Right ventricle myocardium inferior (tissue), 1 donor: ENCODE data around the gene NLRC5. TPM values are rescaled to one million over a fixed set of nuclear protein-coding genes. Genes with fewer than 3 reads are reported as not detected.
"Not testable (repeated sequence)": the region's sequence is repeated elsewhere in the genome, so short reads cannot be mapped to it uniquely, and the experiment has no call there.

Experiments
- ATAC-seq: fragments of 200-7000 bp; cut with Tn5 transposase; one replicate; pipeline ENCODE4 v1.9.1; 2020; ENCODE audit warnings: mild to moderate bottlenecking, moderate library complexity
- DNase-seq: peaks from one replicate; pipeline ENCODE4 v3.0.0; 2021; ENCODE audit errors: missing footprints
- intact Hi-C: fragments of 100-400 bp; cut with DNase I; formaldehyde crosslinking; loops from one replicate; pipeline ENCODE4 v1.11.0; 2022
- total RNA-seq: library from RNA; stranded (reverse); fragmentation: NEBNext Ultra II Directional; extraction: Animal tissue kit (Norgen Biotek cat#: 25700); gene quantifications from one replicate; pipeline ENCODE4 v1.2.1, GENCODE V29; 2021
- donor health status: DM: no; HTN: yes; CAD: no; lungs with severe emphysema.

NLRC5 gene
- total RNA-seq, 1 donor from 2014 or later = 8.6 TPM

- intact Hi-C loops = no loop called here
- no peak for ATAC-seq
- no peak for DNase-seq
These were observed 33.3 kb upstream of the NLRC5 start for GRCh38 chr16:56956076-56956475.

- intact Hi-C loops = no loop called here
- DNase-seq (no peak), ATAC-seq (no peak)
These were observed 32.6 kb upstream of the NLRC5 start for GRCh38 chr16:56956756-56957155.

GRCh38 chr16:56960681-56961281 is 28.6 kb upstream of the NLRC5 start:
- intact Hi-C loops = no loop called here
- DNase-seq = no peak
- ATAC-seq = no peak

GRCh38 chr16:56961386-56961785 is 28.0 kb upstream of the NLRC5 start:
- ATAC-seq = no peak
- intact Hi-C loops = no loop called here
- DNase-seq = no peak

GRCh38 chr16:56961851-56962281 is 27.5 kb upstream of the NLRC5 start, which contains the start of gene CETP:
Gene CETP, plus strand, starts transcription at chr16:56961950. Its CDS starts 30 bp downstream, at chr16:56961980.
- intact Hi-C loops = no loop called here
- DNase-seq = no peak
- ATAC-seq = peak; percentile 27

- ATAC-seq (peak; percentile 51), DNase-seq (peak; percentile 96)
- intact Hi-C loops = loop anchor here (1.0 kb wide), 1 partner anchor 81 kb away; no protein-coding TSS in a partner anchor
These were observed 24.9 kb upstream of the NLRC5 start for GRCh38 chr16:56964243-56965148.

- intact Hi-C loops = no loop called here
- DNase-seq = no peak
- ATAC-seq = no peak
These were observed 23.9 kb upstream of the NLRC5 start for GRCh38 chr16:56965149-56966092.

- DNase-seq = no peak
- ATAC-seq = no peak
- intact Hi-C loops = no loop called here
These were observed 23.3 kb upstream of the NLRC5 start for GRCh38 chr16:56966093-56966475.

- DNase-seq (no peak), ATAC-seq (no peak)
- intact Hi-C loops = no loop called here
These were observed 21.6 kb upstream of the NLRC5 start for GRCh38 chr16:56967733-56968132.

GRCh38 chr16:56969769-56970168 is 19.6 kb upstream of the NLRC5 start:
- intact Hi-C loops = no loop called here
- ATAC-seq = no peak
- DNase-seq = no peak

GRCh38 chr16:56970934-56971767 is 18.2 kb upstream of the NLRC5 start:
- ATAC-seq (no peak), DNase-seq (no peak)
- intact Hi-C loops = no loop called here

- DNase-seq (no peak), ATAC-seq (no peak)
- intact Hi-C loops = no loop called here
These were observed 17.7 kb upstream of the NLRC5 start for GRCh38 chr16:56971768-56972043.

- DNase-seq = no peak
- intact Hi-C loops = no loop called here
- ATAC-seq = no peak
These were observed 16.7 kb upstream of the NLRC5 start for GRCh38 chr16:56972403-56973293.

GRCh38 chr16:56973294-56973689 is 16.1 kb upstream of the NLRC5 start:
- intact Hi-C loops = no loop called here
- ATAC-seq = no peak
- no peak for DNase-seq

GRCh38 chr16:56973899-56974298 is 15.5 kb upstream of the NLRC5 start:
- intact Hi-C loops, ATAC-seq, DNase-seq: not testable (repeated sequence)

- intact Hi-C loops = no loop called here
- ATAC-seq = no peak
- DNase-seq = no peak
These were observed 14.6 kb upstream of the NLRC5 start for GRCh38 chr16:56974549-56975300.

- intact Hi-C loops = no loop called here
- ATAC-seq (no peak), DNase-seq (no peak)
These were observed 13.6 kb upstream of the NLRC5 start for GRCh38 chr16:56975714-56976113.
